GM19438 (cell line): ENCODE data around the gene MESD.
"Not testable (repeated sequence)": the region's sequence is repeated elsewhere in the genome, so short reads cannot be mapped to it uniquely, and the experiment has no call there.

Experiments
- ATAC-seq: cut with Tn5 transposase; IDR thresholded peaks from one replicate; pipeline ENCODE4 v1.9.1; 2021; ENCODE audit warnings: low read depth; ENCODE audit not compliant: unreplicated experiment

The MESD gene

DNA sequence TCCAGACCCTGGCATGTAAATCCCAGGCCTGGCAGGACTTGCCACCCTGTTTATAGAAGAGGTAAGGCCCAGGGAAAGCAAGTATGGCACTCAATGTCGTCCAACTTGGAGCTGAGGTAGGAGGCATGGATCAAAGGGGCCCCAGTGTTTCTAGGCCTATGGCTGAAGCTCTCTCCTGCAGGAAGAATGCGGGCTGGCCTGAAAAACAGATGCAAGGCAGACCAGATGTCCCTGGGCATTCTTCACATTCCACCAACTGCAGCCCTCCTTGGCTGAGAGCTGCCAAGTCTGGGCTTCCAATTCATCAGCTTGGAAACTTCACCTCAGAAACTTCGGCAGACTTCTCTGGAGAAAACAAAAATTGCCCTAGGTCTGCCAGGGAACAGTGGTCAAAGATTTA, 22.2 kb downstream of the MESD start:
- no peak for ATAC-seq

DNA sequence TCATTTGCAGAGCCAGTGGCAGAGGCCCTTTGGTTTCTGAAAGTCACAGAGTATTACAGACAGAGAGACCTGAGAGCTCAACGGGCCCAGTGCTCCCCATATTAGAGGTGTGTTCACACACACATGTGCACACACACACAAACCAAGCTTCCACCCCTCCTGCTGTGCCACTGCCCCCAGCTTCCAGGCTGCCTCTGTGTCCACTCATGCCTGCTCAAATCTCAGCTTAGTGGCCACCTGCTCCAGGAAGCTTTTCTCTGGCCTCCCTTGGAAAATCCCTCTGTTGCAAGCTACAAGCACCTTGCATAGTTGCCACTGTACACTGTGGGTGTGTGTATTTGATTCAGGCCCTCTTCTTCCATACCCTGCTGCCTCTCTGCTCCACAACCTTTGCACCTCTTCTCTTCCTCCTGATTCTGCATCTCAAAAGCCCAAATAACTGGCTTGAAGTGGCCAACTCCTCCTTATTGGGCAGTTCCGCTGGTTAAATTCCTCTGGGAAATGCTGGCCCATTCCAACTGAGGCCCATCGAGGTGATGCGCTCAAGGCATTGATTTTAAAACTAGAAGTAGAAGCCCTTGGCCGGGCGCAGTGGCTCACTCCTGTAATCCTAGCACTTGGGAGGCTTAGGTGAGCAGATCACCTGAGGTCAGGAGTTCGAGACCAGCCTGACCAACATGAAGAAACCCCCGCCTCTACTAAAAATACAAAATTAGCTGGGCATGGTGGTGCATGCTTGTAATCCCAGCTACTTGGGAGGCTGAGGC, 23.0 kb downstream of the MESD start:
- no peak for ATAC-seq

DNA sequence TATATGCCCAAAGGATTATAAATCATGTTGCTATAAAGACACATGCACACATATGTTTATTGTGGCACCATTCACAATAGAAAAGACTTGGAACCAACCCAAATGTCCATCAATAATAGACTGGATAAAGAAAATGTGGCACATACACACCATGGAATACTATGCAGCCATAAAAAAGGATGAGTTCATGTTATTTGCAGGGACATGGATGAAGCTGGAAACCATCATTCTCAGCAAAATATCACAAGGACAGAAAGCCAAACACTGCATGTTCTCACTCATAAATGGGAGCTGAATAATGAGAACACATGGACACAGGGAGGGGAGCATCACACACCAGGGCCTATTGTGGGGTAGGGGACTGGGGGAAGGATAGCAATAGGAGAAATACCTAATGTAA, 24.2 kb downstream of the MESD start:
- not testable (repeated sequence) for ATAC-seq

DNA sequence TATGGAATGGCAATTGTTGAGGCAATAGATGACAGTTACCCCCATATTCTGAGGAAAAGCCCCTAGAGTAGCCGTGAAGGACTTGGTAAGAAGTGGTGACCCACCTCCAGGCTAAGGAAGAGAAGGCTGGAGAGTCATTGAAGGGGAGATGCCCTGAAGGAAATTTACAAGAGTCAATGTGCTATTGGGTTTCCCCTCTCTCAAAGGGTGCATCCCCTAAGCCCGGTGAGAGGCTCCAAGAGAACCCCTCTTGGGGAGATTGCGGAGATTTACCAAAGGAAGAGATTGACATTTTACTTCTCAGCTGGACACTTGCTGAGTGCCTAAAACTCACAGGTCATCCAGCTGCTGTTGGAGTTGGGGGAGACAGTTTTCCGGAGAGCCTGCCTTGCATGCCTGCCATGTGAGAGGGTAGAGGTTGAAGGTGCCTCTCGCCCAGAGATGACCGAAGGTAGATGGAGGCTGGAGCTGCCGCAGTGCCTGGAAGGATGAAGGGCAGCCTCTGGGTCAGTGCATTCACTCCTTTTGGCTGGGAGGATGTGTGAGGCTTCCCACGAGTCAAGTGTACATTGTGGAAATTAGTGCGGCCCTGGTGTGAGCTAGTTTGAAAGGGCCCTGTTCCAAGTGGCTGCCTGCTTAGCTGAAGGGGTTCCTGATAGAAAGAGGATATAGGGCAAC, 30.7 kb downstream of the MESD start:
- ATAC-seq: no peak

DNA sequence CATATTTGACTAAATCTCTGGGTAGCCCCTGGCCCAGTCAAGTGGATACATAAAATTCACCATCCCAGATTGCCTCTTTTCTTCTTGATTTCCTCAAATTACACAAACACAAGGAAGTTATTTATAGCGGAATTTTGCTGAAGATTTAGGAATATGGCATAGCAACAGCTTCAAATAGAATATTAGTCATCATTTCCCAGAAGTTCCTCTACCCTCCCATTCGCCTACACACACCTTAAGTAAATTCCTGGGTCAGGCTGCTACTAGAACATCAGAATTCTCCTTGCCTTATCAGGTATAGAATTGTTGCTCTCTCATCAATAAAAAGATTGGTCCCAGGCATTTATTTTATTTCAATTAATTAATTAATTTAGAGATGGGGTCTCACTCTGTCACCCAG, 31.6 kb downstream of the MESD start:
- ATAC-seq: no peak

DNA sequence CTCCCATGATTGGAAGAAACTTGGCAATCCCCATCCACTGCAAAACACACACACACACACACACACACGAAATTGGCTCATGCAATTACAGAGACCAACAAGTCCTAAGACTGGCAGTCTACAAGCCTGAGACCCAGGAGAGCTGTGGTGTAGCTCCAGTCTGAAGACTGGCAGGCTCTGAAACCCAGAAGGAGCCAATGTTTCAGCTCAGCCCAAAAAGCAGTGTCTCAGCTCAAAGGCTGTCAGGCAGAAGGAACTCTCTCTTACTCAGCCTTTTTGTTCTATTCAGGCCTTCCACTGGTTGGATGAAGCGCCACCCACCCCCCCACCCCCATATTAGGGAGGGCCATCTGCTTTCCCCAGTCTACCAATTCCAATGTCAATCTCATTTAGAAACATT, 32.1 kb downstream of the MESD start:
- ATAC-seq: no peak

DNA sequence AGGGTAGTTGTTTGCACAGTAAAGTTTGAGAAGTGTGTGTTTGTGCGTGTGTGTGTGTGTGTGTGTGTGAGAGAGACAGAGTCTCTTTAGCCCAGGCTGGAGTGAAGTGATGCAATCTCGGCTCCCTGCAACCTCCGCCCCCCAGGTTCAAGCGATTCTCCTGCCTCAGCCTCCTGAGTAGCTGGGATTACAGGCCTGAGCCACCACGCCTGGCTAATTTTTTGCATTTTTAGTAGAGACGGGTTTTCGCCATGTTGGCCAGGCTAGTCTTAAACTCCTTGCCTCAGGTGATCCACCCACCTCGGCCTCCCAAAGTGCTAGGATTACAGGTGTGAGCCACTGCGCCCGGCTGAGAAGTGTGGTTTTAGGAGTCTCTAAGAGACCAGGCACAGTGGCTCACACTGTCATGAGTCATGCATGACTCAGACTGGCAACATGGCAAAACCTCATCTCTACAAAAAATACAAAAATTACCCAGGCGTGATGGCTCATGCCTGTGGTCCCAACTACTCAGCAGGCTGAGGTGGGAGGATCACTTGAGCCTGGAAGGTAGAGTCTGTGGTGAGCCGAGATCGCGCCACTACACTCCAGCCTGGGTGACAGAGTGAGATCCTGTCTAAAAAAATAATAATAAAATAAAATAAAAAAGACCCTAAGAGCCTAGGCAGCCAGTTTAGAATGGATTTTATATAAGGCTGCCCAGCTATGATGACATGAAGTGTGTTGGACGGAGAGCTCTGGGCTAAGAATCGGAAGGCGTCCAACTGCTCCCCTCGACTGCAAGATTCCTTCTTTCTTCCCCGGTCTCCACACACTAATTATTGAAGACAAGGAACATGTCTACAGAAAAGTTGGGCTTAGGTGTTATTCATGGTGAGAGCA, 33.8 kb downstream of the MESD start:
- not testable (repeated sequence) for ATAC-seq

DNA sequence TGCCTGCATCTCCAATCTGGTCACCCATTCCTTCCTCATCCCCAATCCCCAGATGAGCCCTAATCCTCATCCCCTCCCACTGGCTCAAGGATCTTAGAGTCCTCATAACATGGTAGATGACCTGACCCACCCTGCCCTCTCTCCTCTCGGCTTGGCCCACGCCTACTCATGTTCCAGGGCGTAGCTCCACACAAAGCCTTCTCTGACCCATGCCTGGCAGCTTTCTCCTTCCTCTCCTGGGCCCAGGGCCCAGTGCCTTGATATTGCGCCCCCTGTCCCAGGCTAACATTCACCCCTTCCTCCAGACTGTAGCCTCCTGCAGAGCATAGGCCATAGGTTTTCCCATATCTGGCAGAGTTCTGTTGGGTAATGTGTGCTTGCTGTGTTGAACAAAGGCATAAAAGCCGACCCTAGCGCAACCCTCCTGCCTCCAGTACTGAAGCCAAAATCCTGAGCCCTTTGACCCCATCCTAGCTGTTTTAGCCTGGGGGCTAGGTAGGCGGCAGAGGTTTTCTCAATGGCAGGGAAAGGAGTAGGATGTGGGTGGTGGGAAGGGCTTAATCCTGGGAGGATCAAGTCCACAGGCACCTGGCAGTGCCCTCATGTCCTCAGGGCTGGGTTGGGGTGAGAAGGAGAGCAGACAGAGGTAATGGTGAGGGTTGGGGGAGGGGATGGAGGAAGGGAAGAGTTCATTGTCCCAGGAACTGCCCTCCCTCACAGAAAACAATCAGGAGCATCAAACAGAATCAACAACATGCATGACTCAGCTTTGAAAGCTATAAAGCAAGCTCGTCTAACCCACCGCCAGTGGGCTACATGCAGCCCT, 35.5 kb downstream of the MESD start:
- no peak for ATAC-seq

DNA sequence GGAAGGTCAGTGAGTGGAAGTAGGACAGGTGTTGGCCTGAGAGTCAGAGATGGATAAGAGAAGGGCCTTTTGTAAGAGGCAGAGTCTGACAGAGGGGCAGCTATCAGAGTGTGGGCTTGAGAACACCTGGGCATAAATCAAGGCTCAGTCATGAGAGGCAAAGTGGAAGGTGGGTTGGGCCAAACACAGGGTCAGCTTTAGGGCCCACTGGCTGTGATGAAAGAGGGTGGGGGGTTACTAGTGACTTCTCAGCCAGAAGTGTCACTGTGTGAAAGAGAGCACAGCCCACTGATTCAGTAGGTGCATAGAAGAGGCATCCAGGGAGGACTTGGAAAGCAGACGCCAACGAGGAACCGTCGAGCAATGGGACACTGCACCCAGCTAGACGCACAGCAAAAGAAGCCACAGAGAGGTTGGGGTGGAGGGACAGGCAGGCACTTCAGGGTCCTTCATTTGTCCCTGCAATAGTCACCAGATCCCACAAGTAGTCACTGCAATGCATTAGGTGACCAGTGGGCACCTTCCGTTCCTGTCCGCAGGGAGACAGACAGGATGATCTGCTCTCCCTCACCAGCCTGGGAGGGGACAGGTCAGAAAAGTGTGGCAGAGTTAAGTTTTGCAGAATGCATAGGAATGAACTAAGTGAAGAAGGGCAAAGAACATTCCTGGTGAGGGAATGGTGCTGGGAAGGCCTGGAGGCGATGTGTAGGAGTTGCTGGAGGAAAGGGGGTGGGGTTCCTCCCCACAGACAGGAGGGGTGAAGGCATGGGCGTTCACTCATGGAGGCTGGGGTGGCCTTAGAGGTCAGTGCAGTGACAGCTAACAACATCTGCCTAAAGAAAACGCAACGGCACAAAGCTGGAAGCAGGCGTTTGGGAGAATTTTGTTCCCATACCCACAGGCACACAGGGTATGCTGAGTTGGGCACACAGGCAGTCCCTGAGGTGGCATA, 36.3 kb downstream of the MESD start:
- no peak for ATAC-seq

DNA sequence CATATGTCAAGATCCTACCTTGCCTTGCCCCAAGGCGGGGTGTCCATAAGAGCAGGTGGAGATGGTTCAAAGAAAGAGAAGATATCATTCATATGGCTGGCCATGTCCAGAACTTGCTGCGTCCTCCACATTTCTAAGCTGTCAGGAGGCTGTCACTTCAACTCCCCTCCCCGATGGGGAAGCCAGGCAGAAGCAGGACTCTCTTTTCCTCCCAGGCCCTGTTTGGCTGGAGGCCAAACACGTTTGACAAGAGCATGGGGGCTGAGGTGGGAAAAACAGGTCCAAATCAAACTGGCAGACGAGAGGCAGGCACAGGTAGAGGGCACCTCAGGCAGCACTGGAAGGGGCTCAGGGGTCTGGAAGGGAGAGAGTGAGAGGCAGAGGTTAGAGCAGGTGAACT, 37.7 kb downstream of the MESD start:
- no peak for ATAC-seq

DNA sequence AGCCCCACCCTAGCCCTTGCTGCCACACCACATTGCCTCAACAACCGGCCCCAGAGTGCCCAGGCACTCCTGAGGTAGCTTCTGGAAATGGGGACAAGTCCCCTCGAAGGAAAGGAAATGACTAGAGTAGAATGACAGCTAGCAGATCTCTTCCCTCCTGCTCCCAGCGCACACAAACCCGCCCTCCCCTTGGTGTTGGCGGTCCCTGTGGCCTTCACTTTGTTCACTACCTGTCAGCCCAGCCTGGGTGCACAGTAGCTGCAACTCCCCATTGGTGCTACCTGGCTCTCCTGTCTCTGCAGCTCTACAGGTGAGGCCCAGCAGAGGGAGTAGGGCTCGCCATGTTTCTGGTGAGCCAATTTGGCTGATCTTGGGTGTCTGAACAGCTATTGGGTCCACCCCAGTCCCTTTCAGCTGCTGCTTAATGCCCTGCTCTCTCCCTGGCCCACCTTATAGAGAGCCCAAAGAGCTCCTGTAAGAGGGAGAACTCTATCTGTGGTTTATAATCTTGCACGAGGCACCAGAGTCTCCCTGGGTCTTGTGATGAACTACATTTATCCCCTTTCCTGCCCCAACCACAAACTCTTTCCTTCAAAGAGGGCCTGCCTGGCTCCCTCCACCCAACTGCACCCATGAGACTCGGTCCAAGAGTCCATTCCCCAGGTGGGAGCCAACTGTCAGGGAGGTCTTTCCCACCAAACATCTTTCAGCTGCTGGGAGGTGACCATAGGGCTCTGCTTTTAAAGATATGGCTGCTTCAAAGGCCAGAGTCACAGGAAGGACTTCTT, 39.1 kb downstream of the MESD start:
- no peak for ATAC-seq

DNA sequence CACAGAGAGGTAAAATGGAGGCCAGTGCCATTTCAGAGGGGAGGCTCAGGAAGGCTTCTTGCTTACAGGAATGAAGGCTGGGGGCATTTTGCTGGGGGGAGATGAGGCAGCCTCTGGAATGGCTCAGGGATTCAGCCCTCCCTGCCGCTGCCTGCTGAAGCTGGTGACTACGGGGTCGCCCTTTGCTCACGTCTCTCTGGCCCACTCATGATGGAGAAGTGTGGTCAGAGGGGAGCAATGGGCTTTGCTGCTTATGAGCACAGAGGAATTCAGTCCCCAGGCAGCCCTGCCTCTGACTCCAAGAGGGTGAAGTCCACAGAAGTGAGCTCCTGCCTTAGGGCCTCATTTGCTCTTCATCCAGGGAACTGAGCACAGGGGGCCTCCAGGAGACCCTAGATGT, 39.9 kb downstream of the MESD start:
- no peak for ATAC-seq

DNA sequence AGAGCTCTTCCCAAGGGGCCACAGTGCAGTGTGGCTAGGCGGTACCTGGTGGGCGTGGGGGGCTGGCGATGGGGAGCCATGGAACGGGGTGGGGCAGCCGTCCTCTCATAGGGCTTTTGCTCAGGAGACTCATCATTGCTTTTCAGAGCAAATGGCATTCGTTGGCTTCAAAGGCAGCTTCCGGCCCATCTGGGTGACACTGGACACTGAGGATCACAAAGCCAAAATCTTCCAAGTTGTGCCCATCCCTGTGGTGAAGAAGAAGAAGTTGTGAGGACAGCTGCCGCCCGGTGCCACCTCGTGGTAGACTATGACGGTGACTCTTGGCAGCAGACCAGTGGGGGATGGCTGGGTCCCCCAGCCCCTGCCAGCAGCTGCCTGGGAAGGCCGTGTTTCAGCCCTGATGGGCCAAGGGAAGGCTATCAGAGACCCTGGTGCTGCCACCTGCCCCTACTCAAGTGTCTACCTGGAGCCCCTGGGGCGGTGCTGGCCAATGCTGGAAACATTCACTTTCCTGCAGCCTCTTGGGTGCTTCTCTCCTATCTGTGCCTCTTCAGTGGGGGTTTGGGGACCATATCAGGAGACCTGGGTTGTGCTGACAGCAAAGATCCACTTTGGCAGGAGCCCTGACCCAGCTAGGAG, 40.8 kb downstream of the MESD start:
- no peak for ATAC-seq

DNA sequence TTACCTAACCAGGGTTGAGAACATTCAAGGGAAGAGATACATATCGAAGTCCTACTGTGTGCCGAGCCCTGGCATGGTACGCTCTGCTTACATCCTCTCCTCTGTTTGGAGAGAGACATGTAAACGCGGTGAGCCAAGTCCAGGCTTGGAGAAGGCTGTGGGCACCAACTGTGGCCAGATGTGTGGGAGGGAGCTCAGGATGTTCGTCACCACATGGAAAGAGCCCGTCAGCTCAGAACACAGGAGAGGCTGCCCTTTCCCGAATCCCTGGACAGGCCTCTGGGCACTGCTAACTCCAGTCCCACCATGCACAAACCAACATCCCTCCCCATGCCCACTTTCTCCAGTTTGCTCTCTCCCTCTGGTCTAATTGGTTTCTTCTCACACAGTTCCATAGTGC, 43.0 kb downstream of the MESD start:
- ATAC-seq: no peak

DNA sequence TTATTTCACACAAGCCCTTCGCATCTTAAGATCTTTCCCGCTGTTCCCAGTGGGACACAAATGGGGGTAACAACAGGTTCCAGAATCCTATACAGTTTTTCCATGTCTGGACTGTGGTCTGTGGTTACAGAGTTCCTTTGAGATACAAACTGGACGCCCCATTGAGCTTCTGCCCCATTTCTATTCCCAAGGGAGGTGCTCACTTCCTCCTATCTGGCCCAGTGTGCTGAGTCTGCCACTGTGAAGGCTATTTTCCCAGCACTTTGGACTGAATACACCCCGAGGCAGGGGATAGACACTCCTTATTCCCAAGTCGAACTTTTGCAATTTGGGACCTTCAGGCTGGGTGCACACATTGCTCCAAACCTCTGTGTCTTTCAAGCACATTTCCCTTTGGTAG, 44.0 kb downstream of the MESD start:
- ATAC-seq: no peak

DNA sequence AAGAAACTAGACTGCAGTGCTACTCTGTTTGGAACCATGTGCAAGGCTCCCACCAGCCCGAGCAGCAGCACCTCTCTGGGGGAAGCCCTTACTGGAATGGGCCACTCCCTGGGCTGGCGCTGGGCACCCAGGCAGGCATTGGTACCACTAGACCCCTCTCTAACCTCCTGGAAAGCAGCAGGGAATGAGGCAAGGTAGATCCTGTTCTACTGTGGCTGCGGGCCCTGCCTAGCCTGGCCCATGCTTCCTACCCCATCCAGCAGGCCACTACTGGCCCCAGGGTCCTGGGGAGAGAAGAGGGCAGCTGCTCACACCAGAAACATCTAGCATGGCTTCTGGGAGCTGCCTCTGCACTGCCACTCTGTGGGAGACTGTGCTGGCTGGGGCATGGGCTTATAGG, 44.8 kb downstream of the MESD start:
- no peak for ATAC-seq

DNA sequence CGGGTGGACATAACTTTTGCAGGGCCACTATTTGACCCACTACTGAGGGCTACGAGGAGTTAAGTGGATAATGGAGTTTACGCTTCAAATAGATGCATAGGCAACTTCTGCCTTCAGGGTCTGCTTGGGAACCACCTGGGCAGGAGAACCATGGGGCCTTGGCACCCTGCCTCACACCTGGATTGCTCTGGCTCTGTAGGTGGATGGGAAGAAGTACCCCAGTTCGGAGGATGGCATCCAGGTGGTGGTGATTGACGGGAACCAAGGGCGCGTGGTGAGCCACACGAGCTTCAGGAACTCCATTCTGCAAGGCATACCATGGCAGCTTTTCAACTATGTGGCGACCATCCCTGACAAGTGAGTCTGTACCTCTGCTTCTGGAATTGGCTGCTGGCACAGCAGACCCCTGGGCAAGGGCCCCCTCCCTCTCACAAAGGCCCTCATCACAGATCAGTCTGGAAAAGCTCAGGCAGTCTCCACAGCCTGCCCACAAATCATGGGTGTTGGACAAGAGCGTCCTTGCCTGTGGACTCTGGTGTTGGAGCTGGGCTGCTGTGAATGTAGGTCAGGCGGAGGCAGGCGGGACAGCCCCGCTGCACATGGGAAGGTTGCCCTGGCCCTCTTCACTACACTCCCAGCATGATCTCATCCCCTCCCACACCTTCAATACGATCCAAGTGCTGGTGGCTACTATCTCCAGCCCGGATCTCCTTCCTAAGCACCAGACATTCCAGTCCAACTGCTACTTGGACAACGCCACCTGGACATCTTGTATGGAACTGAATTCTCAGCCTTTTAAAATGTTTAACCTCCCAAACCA, 46.7 kb downstream of the MESD start:
- ATAC-seq: no peak
